Mucosa of rectum (tissue), 2 donors: ENCODE results near the gene SHMT2.
A peak's percentile ranks its signal among the peaks of the same experiment; 100 is the strongest.
"Not testable (repeated sequence)": the region's sequence is repeated elsewhere in the genome, so short reads cannot be mapped to it uniquely, and the experiment has no call there.

Experiments
- H3K27ac ChIP-seq, 2 donors: one replicate each; pipeline ENCODE4 v1.7.0; 2013; ENCODE audit warnings: inconsistent platforms in 2 of 2, low read depth in 2 of 2, low read length in 2 of 2
- H3K27me3 ChIP-seq, 2 donors: one replicate each; pipeline ENCODE4 v1.7.0; 2013; ENCODE audit warnings: low read length in 2 of 2; ENCODE audit not compliant: control insufficient read depth in 2 of 2, insufficient read depth in 2 of 2
- H3K36me3 ChIP-seq, 2 donors: one replicate each; pipeline ENCODE4 v1.7.0; 2013; ENCODE audit warnings: low read length in 2 of 2; ENCODE audit not compliant: control insufficient read depth in 2 of 2, insufficient read depth in 2 of 2
- H3K4me1 ChIP-seq, 2 donors: one replicate each; pipeline ENCODE4 v1.7.0; 2013; ENCODE audit warnings: low read length in 2 of 2, mild to moderate bottlenecking in 1 of 2; ENCODE audit not compliant: control insufficient read depth in 2 of 2, insufficient read depth in 2 of 2
- H3K4me3 ChIP-seq, 2 donors: one replicate each; pipeline ENCODE4 v1.7.0; 2013; ENCODE audit warnings: low read length in 2 of 2
- H3K9ac ChIP-seq, 2 donors: one replicate each; pipeline ENCODE4 v1.7.0; 2013; ENCODE audit warnings: low read length in 2 of 2, low read depth in 1 of 2, mild to moderate bottlenecking in 1 of 2
- H3K9me3 ChIP-seq, 2 donors: one replicate each; pipeline ENCODE4 v1.7.0; 2013; ENCODE audit warnings: low read length in 2 of 2; ENCODE audit not compliant: control insufficient read depth in 2 of 2
- donor health status: healthy.
- donor health status: Normal muscosa, but diverticular disease.

The SHMT2 gene

GRCh38 chr12:57280211-57281062, 50.9 kb downstream of the SHMT2 start:
- Histone ChIP-seq H3K36me3 (peaks cover 22 to 36% of the 10 kb centered on the region in 2 donors), H3K9ac (peak overlapping the region; percentile 53 to 66), H3K4me3 (peak overlapping the region; percentile 20 to 39), H3K27ac (peak overlapping the region; percentile 79 to 86), H3K27me3 (no peaks in the 10 kb centered on the region), H3K9me3 (no peaks in the 10 kb centered on the region), H3K4me1 (peaks cover 3 to 17% of the 10 kb centered on the region in 2 donors)

DNA sequence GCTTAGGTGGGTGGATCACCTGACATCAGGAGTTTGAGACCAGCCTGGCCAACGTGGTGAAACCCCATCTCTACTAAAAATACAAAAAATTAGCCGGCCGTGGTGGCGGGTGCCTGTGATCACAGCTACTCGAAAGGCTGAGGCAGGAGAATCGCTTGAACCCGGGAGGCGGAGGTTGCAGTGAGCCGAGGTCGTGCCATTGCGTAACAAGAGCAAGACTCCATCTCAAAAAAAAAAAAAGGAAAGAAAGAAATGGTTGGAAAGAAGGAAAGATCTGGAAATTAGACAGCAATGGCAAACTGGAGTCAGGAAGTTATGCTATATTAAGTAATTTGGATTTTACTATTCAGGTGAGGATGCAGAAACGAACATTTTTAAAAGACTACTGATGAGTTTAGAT, 52.6 kb downstream of the SHMT2 start:
- H3K27ac ChIP-seq, H3K4me3 ChIP-seq, H3K9ac ChIP-seq, H3K27me3 ChIP-seq, H3K9me3 ChIP-seq: not testable (repeated sequence)
- H3K4me1 ChIP-seq, result peaks cover 3 to 17% of the 10 kb centered on the region in 2 donors
- H3K36me3 ChIP-seq, result peaks cover 22 to 45% of the 10 kb centered on the region in 2 donors
